Measurements from ENCODE around the gene CLEC14A. TPM values are rescaled to one million over a fixed set of nuclear protein-coding genes. Genes with fewer than 3 reads are reported as not detected.

The CLEC14A gene
- total RNA-seq, 2 experiments from 2014 or later: not detected

DNA sequence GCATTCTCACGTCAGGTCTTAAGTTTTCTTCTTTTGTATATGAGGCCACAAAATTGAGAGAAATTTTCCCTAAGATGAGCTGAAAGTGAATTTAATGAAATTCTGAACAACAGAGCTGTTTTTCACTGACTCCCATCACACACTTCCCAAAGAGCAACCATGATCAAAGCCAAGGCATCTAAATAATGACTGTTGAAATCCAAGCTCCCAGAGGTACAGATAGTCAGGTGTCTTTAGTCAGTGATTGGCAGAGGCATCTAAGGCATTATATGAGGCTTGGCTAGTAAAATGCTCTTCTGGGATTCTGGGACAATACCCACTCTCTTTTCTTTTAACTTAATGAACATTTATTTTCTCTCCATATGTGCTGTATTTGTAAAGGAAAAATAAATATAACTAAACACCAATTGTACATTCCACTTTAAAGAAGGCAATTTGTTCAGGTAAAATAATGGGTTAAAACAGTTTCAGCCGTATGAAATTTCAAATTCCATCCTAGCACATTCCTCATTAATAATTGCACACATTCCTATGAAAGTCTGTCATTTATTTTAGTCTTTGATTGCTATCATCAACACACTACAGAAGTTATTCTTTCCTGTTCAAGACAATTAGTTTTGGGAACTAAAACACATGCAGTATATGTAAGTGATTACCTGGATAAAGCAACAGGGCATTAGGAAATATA lies 49.1 kb downstream of the CLEC14A start:
- no peaks in the 10 kb centered on the region for H3K36me3 ChIP-seq (ENCODE audit: insufficient read depth, low read length)
- H3K4me1 ChIP-seq (ENCODE audit: insufficient read depth, low read length, poor library complexity, severe bottlenecking): peaks cover 13% of the 10 kb centered on the region
- H3K4me2 ChIP-seq (ENCODE audit: low read length): no peak overlapping the region
- H3K27ac ChIP-seq (ENCODE audit: low read depth, low read length, poor library complexity, severe bottlenecking): no peak overlapping the region
- ChIA-PET CTCF (ENCODE audit: unreplicated experiment) (no interaction called here), POLR2A (interaction anchor here (1.0 kb wide), 1 partner anchor 49 kb away, joined by 3 read pairs; no protein-coding TSS in a partner anchor)
- H3K9me3 ChIP-seq (ENCODE audit: low read length): peaks cover 19% of the 10 kb centered on the region
- no TSS peak for BruUV-seq (replicated peaks)
- H2AFZ ChIP-seq (ENCODE audit: low read length): no peak overlapping the region
- H3K9me2 ChIP-seq (ENCODE audit: insufficient read depth, low read length): no peaks in the 10 kb centered on the region
- no peak overlapping the region for H3K4me3 ChIP-seq (ENCODE audit: low read depth, low read length, poor library complexity, severe bottlenecking)
- DNase-seq (ENCODE audit: low spot score): no peak
- H3K79me2 ChIP-seq (ENCODE audit: insufficient read depth, low read depth, low read length): no peaks in the 10 kb centered on the region
- no peaks in the 10 kb centered on the region for H4K20me1 ChIP-seq (ENCODE audit: insufficient read depth, low read length)
- TF ChIP-seq, protein P1, sequence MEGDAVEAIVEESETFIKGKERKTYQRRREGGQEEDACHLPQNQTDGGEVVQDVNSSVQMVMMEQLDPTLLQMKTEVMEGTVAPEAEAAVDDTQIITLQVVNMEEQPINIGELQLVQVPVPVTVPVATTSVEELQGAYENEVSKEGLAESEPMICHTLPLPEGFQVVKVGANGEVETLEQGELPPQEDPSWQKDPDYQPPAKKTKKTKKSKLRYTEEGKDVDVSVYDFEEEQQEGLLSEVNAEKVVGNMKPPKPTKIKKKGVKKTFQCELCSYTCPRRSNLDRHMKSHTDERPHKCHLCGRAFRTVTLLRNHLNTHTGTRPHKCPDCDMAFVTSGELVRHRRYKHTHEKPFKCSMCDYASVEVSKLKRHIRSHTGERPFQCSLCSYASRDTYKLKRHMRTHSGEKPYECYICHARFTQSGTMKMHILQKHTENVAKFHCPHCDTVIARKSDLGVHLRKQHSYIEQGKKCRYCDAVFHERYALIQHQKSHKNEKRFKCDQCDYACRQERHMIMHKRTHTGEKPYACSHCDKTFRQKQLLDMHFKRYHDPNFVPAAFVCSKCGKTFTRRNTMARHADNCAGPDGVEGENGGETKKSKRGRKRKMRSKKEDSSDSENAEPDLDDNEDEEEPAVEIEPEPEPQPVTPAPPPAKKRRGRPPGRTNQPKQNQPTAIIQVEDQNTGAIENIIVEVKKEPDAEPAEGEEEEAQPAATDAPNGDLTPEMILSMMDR (conservative IDR thresholded peaks at IDR 0.05; ENCODE audit: low read length): no peak
- no peak for TF ChIP-seq EZH2phosphoT487 (IDR thresholded peaks at IDR 0.05; ENCODE audit: borderline replicate concordance, low read depth, low read length)
- intact Hi-C loops (cut with micrococcal nuclease; ENCODE audit: unreplicated experiment): no loop called here

DNA sequence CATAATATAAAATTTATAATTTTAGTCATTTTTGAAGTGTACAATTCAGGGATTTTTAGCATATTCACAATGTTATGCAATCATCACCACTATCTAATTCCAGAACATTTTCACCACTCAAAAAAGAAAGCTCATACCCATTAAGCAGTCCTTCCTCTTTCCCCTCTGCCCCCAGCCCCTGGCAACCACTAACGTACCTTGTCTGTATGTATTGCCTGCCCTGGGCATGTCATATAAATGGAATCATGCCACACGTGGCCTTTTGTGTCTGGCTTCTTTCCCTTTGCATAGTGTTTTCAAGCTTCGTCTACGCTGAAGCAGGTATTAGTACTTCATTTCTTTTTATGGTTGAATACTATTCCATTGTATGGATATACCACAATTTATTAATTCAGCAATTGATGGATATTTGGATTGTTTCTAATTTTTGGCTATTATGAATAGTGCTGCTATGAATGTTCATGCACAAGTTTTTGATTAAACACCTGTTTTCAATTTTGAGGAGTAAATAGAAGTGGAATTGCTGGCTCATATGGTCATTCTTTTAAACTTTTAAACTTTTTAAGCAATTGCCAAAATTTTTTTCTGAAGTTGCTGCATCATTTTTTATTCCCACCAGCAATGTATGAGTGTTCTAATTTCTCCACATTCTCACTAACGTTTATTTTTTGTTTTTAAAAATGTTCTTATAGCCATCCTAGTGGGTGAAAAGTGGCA lies 49.8 kb downstream of the CLEC14A start:
- no peak overlapping the region for H2AFZ ChIP-seq (ENCODE audit: low read length)
- H3K36me3 ChIP-seq (ENCODE audit: insufficient read depth, low read length): no peaks in the 10 kb centered on the region
- H3K79me2 ChIP-seq (ENCODE audit: insufficient read depth, low read depth, low read length): no peaks in the 10 kb centered on the region
- peaks cover 19% of the 10 kb centered on the region for H3K9me3 ChIP-seq (ENCODE audit: low read length)
- no peak overlapping the region for H3K4me3 ChIP-seq (ENCODE audit: low read depth, low read length, poor library complexity, severe bottlenecking)
- peaks cover 15% of the 10 kb centered on the region for H3K4me1 ChIP-seq (ENCODE audit: insufficient read depth, low read length, poor library complexity, severe bottlenecking)
- H3K27ac ChIP-seq (ENCODE audit: low read depth, low read length, poor library complexity, severe bottlenecking): no peak overlapping the region
- intact Hi-C loops (cut with micrococcal nuclease; ENCODE audit: unreplicated experiment): no loop called here
- no peaks in the 10 kb centered on the region for H3K9me2 ChIP-seq (ENCODE audit: insufficient read depth, low read length)
- CTCF ChIA-PET (ENCODE audit: unreplicated experiment): no interaction called here
- H3K4me2 ChIP-seq (ENCODE audit: low read length): no peak overlapping the region
- DNase-seq (ENCODE audit: low spot score): no peak
- POLR2A ChIA-PET: no interaction called here
- no peaks in the 10 kb centered on the region for H4K20me1 ChIP-seq (ENCODE audit: insufficient read depth, low read length)
- no peak for TF ChIP-seq EZH2phosphoT487 (IDR thresholded peaks at IDR 0.05; ENCODE audit: borderline replicate concordance, low read depth, low read length)
- TF ChIP-seq, protein P1 (conservative IDR thresholded peaks at IDR 0.05; ENCODE audit: low read length): no peak
- no TSS peak for BruUV-seq (replicated peaks)

Measured in OCI-LY7 (cell line).